ENCODE data around the gene DTD1.

DNA sequence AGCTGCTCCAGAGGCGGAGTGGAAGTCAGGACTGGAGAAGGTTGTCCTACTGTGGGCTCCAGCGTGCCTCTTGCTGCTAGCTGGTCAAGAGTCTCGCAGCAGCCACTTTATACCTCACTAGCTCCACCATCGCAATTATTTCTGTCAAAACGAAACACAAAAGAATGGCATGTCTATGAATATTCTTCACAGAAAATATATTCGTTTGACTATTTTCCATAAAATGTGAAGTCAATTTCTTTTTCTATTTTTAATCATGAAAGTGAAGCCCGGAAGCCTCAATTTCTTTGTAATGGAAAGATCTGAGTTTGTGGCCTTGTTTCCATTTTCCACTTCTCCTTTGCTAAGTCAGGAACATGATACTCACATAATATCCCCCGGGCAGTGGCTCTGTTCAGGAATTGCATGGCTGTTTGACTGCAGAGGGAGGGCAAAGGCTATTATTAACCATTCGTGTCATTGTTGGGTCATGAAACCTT is 51.7 kb downstream of the DTD1 start:
- TF ChIP-seq, protein P1, sequence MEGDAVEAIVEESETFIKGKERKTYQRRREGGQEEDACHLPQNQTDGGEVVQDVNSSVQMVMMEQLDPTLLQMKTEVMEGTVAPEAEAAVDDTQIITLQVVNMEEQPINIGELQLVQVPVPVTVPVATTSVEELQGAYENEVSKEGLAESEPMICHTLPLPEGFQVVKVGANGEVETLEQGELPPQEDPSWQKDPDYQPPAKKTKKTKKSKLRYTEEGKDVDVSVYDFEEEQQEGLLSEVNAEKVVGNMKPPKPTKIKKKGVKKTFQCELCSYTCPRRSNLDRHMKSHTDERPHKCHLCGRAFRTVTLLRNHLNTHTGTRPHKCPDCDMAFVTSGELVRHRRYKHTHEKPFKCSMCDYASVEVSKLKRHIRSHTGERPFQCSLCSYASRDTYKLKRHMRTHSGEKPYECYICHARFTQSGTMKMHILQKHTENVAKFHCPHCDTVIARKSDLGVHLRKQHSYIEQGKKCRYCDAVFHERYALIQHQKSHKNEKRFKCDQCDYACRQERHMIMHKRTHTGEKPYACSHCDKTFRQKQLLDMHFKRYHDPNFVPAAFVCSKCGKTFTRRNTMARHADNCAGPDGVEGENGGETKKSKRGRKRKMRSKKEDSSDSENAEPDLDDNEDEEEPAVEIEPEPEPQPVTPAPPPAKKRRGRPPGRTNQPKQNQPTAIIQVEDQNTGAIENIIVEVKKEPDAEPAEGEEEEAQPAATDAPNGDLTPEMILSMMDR (IDR thresholded peaks at IDR 0.05; ENCODE audit: insufficient read depth, low read depth, low read length), result no peak
- TF ChIP-seq EZH2 (IDR thresholded peaks at IDR 0.05; ENCODE audit: insufficient read depth, low read length), result no peak

Data from astrocyte (in vitro differentiated cells and primary cell).